HG03097 (cell line): Measurements from ENCODE around the gene TNNT1.
"Not testable (repeated sequence)": the region's sequence is repeated elsewhere in the genome, so short reads cannot be mapped to it uniquely, and the experiment has no call there.

ENCODE experiments used
- ATAC-seq: cut with Tn5 transposase; IDR thresholded peaks from one replicate; pipeline ENCODE4 v1.9.1; 2021; ENCODE audit not compliant: unreplicated experiment, low FRiP score

The TNNT1 gene

DNA sequence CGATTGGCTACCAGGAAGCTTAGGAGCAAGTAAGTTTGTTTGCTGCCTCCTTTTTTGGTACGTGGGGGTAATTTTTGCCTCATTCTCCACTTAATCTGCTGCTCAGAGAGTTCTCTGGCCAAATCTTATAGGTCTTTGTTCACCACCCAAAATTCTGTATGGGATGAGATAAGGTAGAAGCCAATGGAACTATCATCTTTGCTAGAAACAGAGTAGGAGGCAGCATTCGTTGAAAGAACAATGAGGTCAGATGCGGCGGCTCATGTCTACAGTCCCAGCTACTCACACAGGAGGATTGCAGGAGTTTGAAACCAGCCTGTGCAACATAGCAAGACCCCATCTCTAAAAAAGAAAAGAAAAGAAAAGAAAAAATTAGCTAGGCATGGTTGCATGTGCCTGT, 22.4 kb upstream of the TNNT1 start:
- ATAC-seq: no peak

DNA sequence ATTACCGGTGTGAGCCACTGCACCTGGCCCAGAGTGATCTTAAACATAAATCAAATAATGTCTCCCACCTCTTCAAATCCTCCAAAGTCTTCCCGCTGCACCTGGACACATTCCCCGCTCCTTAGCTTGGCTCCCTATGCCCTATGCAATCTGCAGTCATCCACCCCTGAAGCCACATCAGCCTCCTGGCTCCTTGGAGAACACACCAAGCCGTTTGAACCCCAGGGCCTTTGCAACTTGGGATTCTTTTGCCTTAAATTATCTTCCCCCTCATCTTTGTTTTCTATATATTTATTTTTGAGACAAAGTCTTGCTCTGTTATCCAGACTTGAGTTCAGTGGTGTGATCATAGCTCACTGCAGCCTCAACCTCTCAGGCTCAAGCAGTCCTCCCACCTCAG, 20.1 kb upstream of the TNNT1 start:
- no peak for ATAC-seq

DNA sequence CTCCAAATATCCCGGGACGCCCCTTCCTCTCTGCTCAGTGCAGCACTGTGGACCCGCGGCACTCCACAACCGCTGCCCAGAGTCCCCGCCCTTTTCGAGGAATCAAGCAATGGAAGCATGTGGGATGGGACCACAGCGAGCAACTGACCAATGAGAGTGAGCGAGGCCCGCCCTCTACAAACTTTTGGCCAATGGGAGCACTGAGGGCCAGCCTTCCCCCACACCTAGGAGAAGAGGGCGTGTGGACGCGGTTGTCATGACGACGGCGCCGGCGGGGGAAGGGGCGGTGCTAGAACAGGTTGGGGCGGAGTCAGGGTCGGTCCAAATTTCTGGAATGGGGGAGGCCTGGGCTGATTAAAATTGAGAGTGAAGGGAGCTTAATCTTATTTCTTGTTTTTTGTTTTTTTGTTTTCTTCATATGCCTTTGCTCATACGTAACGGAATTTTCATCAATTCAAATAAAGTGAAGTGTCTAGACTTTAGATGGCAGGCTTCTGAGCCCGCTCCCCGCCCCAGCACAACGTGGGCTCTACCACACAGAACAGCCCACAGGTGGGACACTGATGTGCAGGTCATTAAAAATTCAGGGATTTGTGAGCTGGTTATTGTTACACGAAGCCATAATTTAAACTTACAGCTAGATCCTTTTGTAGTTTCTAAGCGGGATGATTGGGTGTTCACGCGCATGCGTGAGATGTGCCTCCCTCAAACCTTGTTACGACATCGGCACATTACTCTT, 17.7 kb upstream of the TNNT1 start, which contains the start of gene DNAAF3:
Gene DNAAF3 (minus strand): TSS at position 84 of the 739 bp plus-strand sequence. CDS start 200 bp downstream, outside the sequence.
- ATAC-seq: peak; percentile 86

DNA sequence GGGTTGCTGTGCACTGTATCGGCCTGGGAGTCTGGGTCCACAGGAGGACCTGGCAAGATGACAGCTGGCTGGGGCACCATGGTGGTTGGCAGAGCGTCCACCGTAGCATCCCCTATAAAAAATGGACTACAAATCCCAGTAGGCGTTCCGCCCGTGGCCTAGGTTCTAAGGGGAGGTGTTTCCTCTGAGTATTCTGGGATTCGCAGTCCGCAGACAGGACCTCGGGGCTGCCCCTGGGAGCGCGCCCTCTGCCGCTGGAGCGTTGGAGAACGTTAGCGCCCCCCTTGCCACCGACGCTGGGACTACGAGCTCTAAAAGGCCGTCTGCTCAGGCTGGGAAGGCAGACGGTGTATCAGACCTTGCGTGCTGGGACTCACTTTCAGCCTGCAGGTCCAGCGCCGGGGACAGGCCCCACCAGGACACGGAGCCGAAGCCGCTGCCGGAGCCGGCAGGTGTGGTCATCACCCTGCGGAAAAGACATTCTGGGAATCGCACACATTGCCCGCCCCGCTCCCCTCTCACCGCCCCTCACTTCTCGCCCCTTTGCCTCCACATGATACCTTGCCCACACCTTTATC, 17.0 kb upstream of the TNNT1 start:
- ATAC-seq: peak; percentile 20

DNA sequence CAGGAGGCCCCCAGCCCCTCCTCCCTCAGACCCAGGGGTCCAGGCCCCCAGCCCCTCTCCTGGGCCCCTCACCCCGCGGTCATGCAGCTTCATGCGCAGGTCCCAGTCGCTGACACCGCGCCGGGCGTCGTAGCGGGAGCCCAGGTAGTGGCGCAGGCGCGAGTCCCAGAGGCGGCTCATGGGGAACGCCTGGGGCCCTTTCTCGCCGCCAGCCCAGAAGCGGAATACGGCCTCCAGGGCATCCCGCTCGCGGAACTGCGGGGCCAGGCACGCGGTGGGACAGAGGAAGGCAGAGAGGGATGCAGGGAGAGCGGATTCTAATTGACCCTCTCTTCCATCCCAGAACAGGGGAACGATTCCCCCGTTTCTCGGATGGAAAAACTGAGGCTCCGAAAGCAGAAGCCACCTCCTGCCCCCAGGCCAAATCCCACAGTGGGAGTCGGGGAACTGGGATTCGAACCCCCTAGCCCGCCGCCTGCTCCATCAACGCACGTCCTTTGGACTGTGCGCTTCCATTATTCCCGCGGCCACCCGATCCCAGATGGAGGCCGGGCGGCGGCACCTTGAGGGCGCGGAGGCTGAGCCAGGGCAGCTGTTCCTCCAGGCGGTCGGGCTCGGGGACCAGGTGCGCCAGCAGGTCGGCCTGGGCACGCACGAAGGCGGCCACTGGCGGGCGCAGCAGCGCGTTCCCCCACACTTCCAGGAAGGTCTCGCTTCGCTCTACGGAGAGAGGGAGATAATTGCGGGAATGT, 12.7 kb upstream of the TNNT1 start:
- no peak for ATAC-seq

DNA sequence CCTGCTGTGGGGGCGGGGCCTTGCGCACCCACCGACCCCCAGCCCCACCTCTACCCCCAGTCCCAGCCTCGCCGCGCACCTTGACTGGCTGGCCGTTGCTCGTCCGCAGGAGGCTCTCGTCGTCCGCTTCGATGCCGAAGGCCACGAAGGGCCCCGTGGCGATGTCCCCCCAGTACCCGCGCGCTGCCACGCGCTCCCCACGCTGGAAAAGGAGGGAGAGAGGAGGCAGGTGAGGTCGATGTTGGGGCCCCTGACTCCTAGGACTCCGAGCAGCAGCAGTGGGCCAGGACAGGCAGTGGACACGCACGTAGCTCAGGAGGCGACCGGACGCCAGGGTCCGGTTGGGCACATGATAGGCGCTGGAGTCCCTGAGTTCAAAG, 12.0 kb upstream of the TNNT1 start:
- ATAC-seq: no peak

DNA sequence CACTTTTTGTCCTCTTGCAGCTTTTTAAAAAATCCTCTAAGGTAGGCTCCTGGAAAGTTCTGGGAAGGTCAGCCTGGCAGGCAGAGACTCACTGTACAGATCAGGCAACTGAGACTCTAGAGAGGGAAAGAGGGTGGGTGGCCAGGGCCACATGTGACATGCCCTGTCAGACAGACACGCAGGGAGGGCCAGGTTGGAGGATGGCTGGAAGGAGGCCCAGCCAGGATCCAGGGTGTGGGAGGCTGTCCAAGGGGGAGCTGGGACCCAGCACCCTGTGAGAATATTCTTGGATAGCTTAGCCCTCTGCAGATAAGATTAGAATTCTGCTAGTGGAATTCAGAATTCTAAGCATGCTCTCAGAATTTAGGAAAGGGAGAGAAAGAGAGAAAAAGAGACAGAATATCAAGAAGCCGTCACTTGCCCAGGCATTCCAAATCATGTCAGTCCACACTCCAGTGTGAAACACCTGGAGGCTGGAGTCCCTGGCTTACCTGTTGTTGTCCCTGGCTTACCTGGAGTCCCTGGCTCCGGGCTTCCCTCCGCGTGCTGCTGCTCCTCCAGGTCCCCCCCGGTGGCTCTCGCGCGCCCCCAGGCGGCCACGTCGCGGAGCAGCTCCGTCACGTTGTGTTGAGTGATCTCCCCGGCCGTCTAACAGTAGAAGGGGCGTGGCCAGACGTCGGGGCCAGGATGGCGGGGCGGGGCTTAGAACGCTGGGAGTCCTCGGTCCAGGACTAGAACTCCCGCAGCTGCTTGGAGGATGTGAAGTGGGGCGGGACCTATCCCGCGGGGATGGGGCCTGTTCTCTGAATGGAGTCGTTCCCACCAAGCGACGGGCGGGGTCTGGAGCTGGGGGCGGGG, 11.4 kb upstream of the TNNT1 start:
- peak; percentile 76 for ATAC-seq

DNA sequence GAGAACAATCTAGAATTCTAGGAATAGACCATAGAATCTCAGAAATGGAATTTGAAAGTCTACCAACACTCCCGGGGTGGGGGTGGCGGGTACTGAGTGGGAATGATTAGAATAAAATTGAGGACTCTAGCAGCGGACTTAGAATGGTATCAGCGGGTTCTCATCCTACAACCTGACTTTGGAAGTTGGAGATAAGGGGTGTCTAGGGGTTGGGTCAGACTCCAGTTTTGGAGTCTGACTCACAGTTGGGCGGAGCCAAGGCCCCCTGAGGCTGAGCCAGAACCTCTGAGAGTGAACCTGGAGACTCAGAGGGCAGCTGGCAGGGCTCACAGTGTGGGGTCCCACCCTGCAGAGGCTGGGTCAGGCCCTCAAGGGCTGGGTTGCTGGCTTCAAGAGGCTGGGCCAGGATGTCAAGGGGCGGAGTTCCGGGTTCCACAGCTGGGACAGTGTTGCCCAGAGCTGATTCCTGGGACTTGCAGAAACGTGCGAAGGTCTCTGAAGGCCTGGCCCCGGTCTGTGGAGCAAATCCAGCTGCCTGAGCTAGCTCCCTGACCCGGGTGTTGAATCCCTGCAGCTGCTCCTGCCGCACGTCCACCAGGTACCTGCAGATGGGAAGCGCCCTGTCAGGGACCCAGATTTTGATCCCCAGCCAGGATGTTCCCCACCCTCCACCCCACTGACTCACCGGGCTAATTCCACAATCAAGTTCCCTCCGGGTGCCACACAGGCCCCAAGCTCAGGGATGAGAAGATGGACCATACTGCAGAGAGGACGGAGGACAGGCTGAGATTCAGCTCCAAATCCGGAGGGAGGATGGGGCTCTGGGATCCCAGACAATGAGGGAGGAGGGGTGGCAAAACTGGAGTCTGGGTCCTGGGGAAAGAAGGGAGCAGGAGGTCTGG, 10.1 kb upstream of the TNNT1 start:
- ATAC-seq: no peak

DNA sequence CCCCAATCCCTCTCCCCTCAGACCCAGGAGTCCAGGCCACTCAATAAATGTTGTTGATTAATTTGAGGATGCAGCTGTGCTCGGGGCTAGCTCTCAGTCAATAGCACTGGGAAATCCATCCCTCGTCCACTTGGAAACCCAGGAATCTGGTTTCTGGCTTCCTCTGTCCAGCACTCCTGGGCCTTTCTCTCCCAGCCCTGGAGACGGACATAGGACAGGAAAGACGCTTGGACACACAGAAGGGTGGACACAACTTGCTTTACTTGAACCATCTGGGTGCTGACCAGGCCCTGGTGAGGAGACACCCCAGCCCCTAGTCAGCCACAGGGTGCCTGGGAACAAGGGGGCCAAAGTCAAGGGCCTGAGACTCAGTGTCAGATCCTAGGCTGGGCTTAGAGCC, 9.4 kb upstream of the TNNT1 start:
- no peak for ATAC-seq

DNA sequence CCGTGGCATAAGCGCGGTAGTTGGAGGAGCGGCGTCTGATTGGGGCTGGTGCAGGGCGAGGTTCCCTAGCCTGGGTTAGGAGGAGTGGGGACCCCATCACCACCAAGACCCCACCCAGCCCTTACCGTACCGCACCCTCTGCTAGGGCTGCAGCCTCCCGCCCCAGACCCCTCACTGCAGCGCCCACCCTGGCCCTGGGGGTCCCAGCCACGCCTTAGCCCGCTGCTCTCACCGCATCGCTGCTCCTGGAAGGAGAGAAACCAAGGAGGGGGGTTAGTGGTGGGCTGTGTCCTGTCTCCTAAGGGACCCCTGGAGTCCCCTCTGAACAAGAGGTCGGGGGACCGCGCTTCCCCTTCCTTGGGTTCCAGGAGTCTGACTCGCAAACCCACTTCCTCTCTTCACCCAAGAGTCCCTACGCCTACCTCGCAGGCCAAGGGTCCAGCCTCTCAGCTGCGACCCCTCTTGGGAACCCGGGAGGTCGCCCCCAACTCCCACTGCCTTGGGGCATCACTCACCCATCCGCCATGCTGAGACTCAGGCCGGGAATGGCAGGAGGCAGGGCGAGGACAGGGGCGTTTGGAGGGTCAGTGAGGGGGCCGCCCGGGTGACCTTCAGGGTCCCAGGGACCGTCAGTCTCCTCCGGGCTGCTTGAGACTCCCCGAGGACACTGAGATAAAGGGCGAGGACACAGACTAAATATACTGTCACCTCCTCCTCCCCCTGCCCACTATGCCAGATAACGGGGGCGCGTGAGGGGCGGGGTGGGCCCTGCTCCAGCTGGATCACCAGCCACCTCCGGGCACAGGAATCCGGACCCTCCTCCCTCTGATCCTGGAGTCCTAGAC, 8.3 kb upstream of the TNNT1 start, which contains the start of gene TNNI3:
Gene TNNI3 (minus strand): TSS at position 669 of the 845 bp plus-strand sequence. CDS start 143 bp downstream, at position 526.
- ATAC-seq: no peak

DNA sequence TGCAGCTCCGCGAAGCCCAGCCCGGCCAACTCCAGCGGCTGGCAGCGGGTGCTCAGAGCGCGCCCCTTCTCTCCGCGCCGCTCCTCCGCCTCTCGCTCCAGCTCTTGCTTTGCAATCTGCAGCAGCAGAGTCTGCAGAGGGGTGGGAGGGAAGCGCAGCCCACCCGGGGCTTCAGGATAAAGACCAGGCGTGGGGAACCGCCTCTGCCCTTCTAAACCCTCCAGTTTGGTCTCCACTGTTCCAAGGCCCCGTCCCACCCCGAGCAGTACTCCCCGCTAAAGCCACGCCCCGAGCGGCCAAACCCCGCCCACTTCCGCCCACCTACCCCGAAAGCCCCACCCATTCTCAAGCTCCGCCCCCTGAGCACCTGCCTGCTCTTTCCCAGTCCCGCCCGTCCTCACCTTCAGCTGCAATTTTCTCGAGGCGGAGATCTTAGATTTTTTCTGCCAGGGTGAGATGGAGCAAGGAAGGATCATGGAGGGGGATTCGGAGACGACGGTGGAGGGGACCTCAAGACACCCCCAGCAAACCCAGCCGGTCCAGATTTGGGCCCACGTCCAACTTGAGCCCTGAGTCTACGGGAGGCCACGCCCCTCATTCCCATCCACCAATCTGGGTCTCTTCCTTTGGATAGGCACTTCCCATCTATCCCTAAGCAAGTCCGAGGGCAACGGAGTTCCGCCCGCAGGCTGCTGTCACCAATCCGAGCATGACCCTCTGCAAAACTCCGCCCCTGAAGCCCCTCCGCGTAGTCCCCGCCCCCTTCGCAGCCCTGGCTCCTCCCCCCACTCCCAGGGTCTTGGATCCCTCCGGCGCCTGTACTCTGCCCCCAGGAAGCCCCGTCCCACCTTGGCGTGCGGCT, 7.4 kb upstream of the TNNT1 start:
- ATAC-seq: no peak

DNA sequence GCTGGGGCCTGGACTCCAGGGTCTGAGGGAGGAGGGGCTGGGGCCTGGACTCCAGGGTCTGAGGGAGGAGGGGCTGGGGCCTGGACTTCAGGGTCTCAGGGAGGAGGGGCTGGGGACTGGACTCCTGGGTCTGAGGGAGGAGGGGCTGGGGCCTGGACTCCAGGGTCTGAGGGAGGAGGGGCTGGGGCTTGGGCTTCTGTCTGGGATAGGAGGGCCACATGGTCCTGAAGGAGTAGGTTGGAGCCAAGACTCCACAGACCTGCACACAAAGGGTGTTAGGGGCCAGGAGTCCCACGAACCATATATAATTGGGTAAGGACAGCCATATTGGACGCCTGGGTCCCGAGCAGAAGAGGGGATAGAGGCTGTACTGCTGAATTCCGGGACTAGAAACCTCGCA, 6.8 kb upstream of the TNNT1 start:
- not testable (repeated sequence) for ATAC-seq

DNA sequence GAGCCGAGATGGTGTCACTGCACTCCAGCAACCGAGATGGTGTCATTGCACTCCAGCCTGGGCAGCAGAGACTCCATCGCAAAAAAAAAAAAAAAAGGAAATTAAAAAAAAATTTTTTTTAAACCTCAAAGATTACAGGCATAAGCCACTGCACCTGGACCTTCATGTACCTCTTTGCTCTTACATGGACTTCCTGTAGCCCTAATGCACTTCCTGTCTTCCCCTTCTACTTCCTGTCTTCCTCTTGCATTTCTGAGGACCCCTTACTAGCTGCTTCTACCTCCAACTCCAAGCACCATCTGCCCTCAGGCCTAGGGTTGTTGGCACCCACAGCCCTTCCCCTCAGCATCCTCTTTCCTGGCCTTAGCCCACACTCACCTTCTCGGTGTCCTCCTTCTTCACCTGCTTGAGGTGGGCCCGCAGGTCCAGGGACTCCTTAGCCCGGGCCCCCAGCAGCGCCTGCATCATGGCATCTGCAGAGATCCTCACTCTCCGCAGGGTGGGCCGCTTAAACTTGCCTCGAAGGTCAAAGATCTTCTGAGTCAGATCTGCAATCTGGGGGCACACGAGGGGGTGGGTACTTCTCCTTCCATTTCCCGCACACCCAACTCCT, 4.8 kb upstream of the TNNT1 start:
- ATAC-seq: no peak

DNA sequence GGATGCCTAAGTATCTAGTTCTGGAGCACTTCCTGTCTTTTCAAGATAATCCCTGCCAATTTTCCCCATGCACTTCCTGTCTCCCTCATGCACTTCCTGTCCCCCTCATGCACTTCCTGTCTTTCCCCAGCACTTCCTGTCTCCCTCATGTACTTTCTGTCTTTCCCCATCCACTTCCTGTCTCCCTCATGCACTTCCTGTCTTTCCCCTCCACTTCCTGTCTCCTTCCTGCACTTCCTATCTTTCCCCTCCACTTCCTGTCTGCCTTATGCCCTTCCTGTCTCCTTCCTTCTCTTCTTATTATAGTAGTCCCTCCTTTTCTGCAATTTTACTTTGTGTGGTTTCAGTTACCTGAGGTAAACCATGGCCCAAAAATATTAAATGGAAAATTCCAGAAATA, 3.0 kb upstream of the TNNT1 start:
- no peak for ATAC-seq

DNA sequence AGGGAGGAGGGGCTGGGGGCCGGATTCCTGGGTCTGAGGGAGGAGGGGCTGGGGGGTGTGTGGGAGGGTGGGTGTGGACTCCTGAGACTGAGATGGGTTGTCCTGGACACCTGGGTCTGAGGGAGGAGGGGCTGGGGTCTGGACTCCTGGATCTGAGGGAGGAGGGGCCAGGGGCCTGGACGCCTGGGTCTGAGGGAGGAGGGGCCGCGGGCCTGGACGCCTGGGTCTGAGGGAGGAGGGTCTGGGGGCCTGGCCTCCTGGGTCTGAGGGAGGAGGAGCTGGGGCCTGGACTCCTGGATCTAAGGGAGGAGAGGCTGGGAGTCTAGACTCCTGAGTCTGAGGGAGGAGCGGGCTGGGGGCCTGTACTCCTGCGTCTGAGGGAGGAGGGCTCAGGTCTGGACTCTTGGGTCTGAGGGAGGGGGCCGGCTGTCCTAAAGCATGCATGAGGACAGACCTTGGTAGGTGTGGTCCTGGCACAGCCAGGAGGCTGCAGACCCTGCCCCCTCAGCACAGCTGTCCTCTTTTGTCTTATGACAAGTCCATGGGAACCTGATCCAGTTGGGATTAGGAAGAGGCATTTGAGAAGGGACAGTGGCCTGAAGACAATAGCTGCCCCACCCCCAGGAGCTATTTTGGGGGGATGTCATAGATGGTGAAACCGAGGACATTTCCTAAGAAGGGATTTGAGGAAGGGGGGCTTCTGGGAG, 1.3 kb downstream of the TNNT1 start:
- ATAC-seq: no peak

DNA sequence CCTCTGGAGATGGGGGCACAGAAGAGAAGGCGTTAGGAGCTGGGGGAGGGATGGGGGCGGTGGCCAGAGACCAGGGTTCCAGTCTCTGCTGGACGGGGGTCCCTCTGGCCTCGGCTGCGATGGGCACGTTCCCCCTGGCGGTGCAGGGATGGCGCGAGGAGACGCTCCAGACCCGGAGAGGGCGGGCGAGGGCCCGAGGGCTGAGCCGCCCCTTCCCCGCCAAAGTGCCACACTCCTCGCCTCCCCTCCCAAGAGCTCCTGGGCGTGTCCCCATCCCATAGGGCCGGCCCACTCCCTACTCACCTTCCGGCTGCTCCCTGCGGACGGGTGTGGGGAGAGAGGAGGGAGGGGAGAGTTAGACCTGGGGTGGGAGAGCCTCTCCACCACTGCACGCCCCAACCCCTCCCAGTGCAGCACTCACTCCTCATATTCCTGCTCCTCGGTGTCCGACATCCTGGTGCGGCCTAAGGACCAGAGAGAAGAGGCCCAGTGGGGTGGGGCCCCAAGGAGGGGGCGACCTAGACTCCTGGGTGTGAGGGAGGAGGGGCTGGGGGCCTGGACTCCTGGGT, 2.2 kb downstream of the TNNT1 start:
- no peak for ATAC-seq
